ENCODE measurements around the gene ANKRD55.
A peak's percentile ranks its signal among the peaks of the same experiment; 100 is the strongest.

Gene ANKRD55

GRCh38 chr5:56166671-56167385 lies 66.3 kb downstream of the ANKRD55 start:
- DNase-seq (ENCODE audit: low read depth, low spot score): no peak
- in situ Hi-C loops (cut with HindIII; ENCODE audit: low sequenced_read_pairs): no loop called here

GRCh38 chr5:56164376-56164775 lies 68.8 kb downstream of the ANKRD55 start:
- in situ Hi-C loops (cut with HindIII; ENCODE audit: low sequenced_read_pairs): no loop called here

More at GRCh38 chr5:56166671-56167385, 66.3 kb downstream of the ANKRD55 start:
- H3K4me3 ChIP-seq (ENCODE audit: low read depth, low read length): no peak overlapping the region
- no peak for TF ChIP-seq CTCF (IDR thresholded peaks at IDR 0.05; ENCODE audit: low read depth, low read length)

GRCh38 chr5:56161927-56162326 lies 71.2 kb downstream of the ANKRD55 start:
- DNase-seq (ENCODE audit: low read depth, low spot score): no peak
- no peak overlapping the region for H3K4me3 ChIP-seq (ENCODE audit: low read depth, low read length)
- TF ChIP-seq CTCF (IDR thresholded peaks at IDR 0.05; ENCODE audit: low read depth, low read length): no peak
- in situ Hi-C loops (cut with HindIII; ENCODE audit: low sequenced_read_pairs): no loop called here

More at GRCh38 chr5:56164376-56164775, 68.8 kb downstream of the ANKRD55 start:
- peak; percentile 36 for DNase-seq (ENCODE audit: low read depth, low spot score)
- no peak overlapping the region for H3K4me3 ChIP-seq (ENCODE audit: low read depth, low read length)
- TF ChIP-seq CTCF (IDR thresholded peaks at IDR 0.05; ENCODE audit: low read depth, low read length): no peak

- H3K4me3 ChIP-seq (ENCODE audit: low read depth, low read length): no peak overlapping the region
- TF ChIP-seq CTCF (IDR thresholded peaks at IDR 0.05; ENCODE audit: low read depth, low read length): no peak
- in situ Hi-C loops (cut with HindIII; ENCODE audit: low sequenced_read_pairs): no loop called here
- DNase-seq (ENCODE audit: low read depth, low spot score): no peak
Measured at GRCh38 chr5:56161439-56161823, 71.7 kb downstream of the ANKRD55 start.

GRCh38 chr5:56160723-56161438 lies 72.2 kb downstream of the ANKRD55 start:
- no peak overlapping the region for H3K4me3 ChIP-seq (ENCODE audit: low read depth, low read length)
- TF ChIP-seq CTCF (IDR thresholded peaks at IDR 0.05; ENCODE audit: low read depth, low read length): no peak
- in situ Hi-C loops (cut with HindIII; ENCODE audit: low sequenced_read_pairs): no loop called here
- no peak for DNase-seq (ENCODE audit: low read depth, low spot score)

- H3K4me3 ChIP-seq (ENCODE audit: low read depth, low read length): no peak overlapping the region
- no peak for DNase-seq (ENCODE audit: low read depth, low spot score)
- in situ Hi-C loops (cut with HindIII; ENCODE audit: low sequenced_read_pairs): no loop called here
- no peak for TF ChIP-seq CTCF (IDR thresholded peaks at IDR 0.05; ENCODE audit: low read depth, low read length)
Measured at GRCh38 chr5:56159521-56159947, 73.6 kb downstream of the ANKRD55 start.

Measured in astrocyte of the spinal cord (primary cell).